HepG2 (cell line): ENCODE measurements around the gene MYO1B. TPM values are rescaled to one million over a fixed set of nuclear protein-coding genes. Genes with fewer than 3 reads are reported as not detected.
A peak's percentile ranks its signal among the peaks of the same experiment; 100 is the strongest.

Source experiments
- CHD4 ChIP-seq: fragments of 200-600 bp; sonication (generic); IDR thresholded peaks from 2 replicates; pipeline ENCODE4 v1.7.0; 2017; ENCODE audit warnings: mild to moderate bottlenecking, low read length, borderline replicate concordance
- JUND ChIP-seq: sonication (generic); formaldehyde crosslinking; IDR thresholded peaks from 2 replicates; pipeline ENCODE4 v1.8.0; 2022; ENCODE audit warnings: mild to moderate bottlenecking, missing genetic modification reagents
- PHB2 ChIP-seq: fragments of 450-650 bp; IDR thresholded peaks from 2 replicates; pipeline ENCODE4 v1.6.1; 2018; ENCODE audit not compliant: partially characterized antibody
- POLR2AphosphoS2 ChIP-seq: IDR thresholded peaks from 2 replicates; pipeline ENCODE4 v1.6.1; 2011; ENCODE audit warnings: low read depth, low read length, improper control_type of control experiment
- REXO4 ChIP-seq: sonication (generic); formaldehyde crosslinking; IDR thresholded peaks from 2 replicates; pipeline ENCODE4 v1.8.0; 2022; ENCODE audit warnings: missing genetic modification reagents, mild to moderate bottlenecking, borderline replicate concordance
- WIZ ChIP-seq: sonication (generic); formaldehyde crosslinking; IDR thresholded peaks from 2 replicates; pipeline ENCODE4 v1.5.1; 2020; ENCODE audit warnings: mild to moderate bottlenecking, missing genetic modification reagents
- ZBTB33 ChIP-seq: sonication (generic); formaldehyde crosslinking; IDR thresholded peaks from 2 replicates; pipeline ENCODE4 v1.4.0; 2020; ENCODE audit warnings: missing genetic modification reagents
- ZNF367 ChIP-seq: sonication (generic); formaldehyde crosslinking; IDR thresholded peaks from 2 replicates; pipeline ENCODE4 v1.4.0; 2020; ENCODE audit warnings: missing genetic modification reagents, borderline replicate concordance
- ZNF644 ChIP-seq: IDR thresholded peaks from 2 replicates; pipeline ENCODE4 v1.6.1; 2016; ENCODE audit warnings: low read depth
- polyA plus RNA-seq, 8 experiments: library from polyadenylated mRNA; depleted of rRNA in 3 of 8; stranded (reverse) in 7 of 8; unstranded in 1 of 8; fragments of >200 nt; fragmentation: Illumina TruSeq in 4 of 8; extraction: Trizol in 4 of 8; gene quantifications; 2 replicates each; pipeline versions ENCODE4 v1.2.1 to v1.2.3, GENCODE V29; 2011 to 2016; ENCODE audit warnings: low read depth in 4 of 8, missing spikeins in 1 of 8, mixed read lengths in 1 of 8; ENCODE audit not compliant: insufficient read depth in 1 of 8
- total RNA-seq, 5 experiments: library from RNA; depleted of rRNA; stranded (reverse); fragments of >200 nt; fragmentation: Illumina TruSeq; extraction: Trizol; gene quantifications; 2 replicates each; pipeline ENCODE4 v1.2.3, GENCODE V29; 2016; ENCODE audit warnings: low read depth in 1 of 5
- TF ChIP-seq, protein P1 (sequence below): sonication (generic); formaldehyde crosslinking; IDR thresholded peaks from one replicate; pipeline ENCODE4 v1.5.1; 2020; ENCODE audit warnings: mild to moderate bottlenecking, missing genetic modification reagents; ENCODE audit errors: not compliant biosample characterization
- TF ChIP-seq, protein P2 (sequence below): sonication (generic); formaldehyde crosslinking; IDR thresholded peaks from 2 replicates; pipeline ENCODE4 v1.4.0; 2020; ENCODE audit warnings: missing genetic modification reagents, low read depth, mild to moderate bottlenecking, borderline replicate concordance
- TF ChIP-seq, protein P3 (sequence below): sonication (generic); formaldehyde crosslinking; IDR thresholded peaks from 2 replicates; pipeline ENCODE4 v1.4.0; 2020; ENCODE audit warnings: mild to moderate bottlenecking, missing genetic modification reagents

Gene MYO1B
- total and polyA plus RNA-seq, 2 of the 13 experiments (the other 11 are each of a cell fraction or from before 2014, with no cell fraction given), result 36.9 to 89.8 TPM

DNA sequence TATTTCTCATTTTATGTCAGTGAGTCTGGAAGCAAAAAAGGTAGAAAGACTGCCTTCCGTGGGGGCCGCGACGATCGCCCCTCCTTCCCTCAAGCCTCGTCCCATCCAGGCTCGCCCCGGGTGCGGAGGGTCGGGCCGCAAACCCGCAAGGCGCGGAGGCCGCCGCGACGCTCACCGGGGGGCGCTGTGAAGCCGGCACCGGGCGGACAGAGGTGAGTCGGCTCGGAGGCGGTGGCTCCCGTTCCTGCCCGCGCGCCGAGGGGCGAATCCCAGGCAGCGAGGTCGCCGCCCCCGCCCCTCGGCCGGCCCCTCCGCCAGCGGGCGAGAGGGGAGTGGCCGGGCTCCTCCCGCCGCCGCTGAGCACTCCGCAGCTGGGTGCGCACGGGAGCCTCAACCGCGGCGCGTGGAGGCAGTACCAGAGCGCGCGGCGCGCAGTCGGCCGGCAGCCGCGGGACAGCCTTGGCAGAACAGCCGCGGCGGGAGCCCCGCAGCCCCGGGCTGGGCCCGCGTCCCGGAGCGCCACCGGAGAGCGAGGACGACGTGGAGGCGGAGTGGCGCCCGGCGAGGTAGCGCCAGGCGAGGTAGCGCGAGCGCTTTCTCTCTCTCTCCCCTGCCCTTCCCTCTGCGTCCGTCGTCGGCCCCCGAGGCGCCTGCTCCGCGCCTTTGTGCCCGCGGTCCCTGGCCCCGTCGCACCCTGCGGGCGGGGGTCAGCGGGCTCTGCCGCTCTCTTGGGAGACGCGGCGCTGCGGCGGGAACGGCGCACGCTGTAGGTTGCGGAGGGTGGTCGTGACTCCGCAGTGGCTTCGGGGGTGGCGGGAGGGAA lies at the start of gene MYO1B (continued):
- TF ChIP-seq ZBTB33, result peak; percentile 48; the same call in 1 of the 2 replicates
- no peak for TF ChIP-seq PHB2
- TF ChIP-seq JUND (CRISPR knock-in tag), result peak; percentile 54
- peak; percentile 28; the same call in 1 of the 2 replicates for TF ChIP-seq WIZ (CRISPR knock-in tag)
- no peak for TF ChIP-seq REXO4 (CRISPR knock-in tag)
- TF ChIP-seq ZNF644 (CRISPR knock-in tag), result no peak
- TF ChIP-seq, protein P1, sequence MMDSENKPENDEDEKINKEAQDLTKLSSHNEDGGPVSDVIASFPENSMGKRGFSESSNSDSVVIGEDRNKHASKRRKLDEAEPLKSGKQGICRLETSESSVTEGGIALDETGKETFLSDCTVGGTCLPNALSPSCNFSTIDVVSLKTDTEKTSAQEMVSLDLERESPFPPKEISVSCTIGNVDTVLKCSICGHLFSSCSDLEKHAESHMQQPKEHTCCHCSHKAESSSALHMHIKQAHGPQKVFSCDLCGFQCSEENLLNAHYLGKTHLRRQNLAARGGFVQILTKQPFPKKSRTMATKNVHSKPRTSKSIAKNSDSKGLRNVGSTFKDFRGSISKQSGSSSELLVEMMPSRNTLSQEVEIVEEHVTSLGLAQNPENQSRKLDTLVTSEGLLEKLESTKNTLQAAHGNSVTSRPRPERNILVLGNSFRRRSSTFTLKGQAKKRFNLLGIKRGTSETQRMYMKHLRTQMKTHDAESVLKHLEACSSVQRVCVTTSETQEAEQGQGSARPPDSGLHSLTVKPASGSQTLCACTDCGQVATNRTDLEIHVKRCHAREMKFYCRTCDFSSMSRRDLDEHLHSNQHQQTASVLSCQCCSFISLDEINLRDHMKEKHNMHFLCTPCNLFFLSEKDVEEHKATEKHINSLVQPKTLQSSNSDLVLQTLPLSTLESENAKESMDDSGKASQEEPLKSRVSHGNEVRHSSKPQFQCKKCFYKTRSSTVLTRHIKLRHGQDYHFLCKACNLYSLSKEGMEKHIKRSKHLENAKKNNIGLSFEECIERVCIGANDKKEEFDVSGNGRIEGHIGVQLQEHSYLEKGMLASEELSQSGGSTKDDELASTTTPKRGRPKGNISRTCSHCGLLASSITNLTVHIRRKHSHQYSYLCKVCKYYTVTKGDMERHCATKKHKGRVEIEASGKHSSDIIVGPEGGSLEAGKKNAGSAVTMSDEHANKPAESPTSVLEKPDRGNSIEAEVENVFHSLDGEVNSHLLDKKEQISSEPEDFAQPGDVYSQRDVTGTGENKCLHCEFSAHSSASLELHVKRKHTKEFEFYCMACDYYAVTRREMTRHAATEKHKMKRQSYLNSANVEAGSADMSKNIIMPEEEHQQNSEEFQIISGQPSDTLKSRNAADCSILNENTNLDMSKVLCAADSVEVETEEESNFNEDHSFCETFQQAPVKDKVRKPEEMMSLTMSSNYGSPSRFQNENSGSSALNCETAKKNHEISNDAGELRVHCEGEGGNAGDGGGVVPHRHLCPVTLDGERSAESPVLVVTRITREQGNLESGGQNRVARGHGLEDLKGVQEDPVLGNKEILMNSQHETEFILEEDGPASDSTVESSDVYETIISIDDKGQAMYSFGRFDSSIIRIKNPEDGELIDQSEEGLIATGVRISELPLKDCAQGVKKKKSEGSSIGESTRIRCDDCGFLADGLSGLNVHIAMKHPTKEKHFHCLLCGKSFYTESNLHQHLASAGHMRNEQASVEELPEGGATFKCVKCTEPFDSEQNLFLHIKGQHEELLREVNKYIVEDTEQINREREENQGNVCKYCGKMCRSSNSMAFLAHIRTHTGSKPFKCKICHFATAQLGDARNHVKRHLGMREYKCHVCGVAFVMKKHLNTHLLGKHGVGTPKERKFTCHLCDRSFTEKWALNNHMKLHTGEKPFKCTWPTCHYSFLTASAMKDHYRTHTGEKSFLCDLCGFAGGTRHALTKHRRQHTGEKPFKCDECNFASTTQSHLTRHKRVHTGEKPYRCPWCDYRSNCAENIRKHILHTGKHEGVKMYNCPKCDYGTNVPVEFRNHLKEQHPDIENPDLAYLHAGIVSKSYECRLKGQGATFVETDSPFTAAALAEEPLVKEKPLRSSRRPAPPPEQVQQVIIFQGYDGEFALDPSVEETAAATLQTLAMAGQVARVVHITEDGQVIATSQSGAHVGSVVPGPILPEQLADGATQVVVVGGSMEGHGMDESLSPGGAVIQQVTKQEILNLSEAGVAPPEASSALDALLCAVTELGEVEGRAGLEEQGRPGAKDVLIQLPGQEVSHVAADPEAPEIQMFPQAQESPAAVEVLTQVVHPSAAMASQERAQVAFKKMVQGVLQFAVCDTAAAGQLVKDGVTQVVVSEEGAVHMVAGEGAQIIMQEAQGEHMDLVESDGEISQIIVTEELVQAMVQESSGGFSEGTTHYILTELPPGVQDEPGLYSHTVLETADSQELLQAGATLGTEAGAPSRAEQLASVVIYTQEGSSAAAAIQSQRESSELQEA (CRISPR knock-in tag), result no peak
- TF ChIP-seq, protein P2, sequence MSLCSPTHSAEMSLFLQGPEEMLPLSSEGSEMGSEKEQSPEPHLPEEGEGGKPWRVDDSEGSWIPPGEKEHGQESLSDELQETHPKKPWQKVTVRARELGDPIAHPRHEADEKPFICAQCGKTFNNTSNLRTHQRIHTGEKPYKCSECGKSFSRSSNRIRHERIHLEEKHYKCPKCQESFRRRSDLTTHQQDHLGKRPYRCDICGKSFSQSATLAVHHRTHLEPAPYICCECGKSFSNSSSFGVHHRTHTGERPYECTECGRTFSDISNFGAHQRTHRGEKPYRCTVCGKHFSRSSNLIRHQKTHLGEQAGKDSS (CRISPR knock-in tag), result peak; percentile 87; the same call in 1 of the 2 replicates
- no peak for TF ChIP-seq POLR2AphosphoS2
- no peak for TF ChIP-seq CHD4
- TF ChIP-seq ZNF367 (CRISPR knock-in tag), result no peak; the same call in 1 of the 2 replicates
- TF ChIP-seq, protein P3, sequence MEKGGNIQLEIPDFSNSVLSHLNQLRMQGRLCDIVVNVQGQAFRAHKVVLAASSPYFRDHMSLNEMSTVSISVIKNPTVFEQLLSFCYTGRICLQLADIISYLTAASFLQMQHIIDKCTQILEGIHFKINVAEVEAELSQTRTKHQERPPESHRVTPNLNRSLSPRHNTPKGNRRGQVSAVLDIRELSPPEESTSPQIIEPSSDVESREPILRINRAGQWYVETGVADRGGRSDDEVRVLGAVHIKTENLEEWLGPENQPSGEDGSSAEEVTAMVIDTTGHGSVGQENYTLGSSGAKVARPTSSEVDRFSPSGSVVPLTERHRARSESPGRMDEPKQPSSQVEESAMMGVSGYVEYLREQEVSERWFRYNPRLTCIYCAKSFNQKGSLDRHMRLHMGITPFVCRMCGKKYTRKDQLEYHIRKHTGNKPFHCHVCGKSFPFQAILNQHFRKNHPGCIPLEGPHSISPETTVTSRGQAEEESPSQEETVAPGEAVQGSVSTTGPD (CRISPR knock-in tag), result no peak
